ENCODE data around the gene RNPS1.

RNPS1 gene

DNA sequence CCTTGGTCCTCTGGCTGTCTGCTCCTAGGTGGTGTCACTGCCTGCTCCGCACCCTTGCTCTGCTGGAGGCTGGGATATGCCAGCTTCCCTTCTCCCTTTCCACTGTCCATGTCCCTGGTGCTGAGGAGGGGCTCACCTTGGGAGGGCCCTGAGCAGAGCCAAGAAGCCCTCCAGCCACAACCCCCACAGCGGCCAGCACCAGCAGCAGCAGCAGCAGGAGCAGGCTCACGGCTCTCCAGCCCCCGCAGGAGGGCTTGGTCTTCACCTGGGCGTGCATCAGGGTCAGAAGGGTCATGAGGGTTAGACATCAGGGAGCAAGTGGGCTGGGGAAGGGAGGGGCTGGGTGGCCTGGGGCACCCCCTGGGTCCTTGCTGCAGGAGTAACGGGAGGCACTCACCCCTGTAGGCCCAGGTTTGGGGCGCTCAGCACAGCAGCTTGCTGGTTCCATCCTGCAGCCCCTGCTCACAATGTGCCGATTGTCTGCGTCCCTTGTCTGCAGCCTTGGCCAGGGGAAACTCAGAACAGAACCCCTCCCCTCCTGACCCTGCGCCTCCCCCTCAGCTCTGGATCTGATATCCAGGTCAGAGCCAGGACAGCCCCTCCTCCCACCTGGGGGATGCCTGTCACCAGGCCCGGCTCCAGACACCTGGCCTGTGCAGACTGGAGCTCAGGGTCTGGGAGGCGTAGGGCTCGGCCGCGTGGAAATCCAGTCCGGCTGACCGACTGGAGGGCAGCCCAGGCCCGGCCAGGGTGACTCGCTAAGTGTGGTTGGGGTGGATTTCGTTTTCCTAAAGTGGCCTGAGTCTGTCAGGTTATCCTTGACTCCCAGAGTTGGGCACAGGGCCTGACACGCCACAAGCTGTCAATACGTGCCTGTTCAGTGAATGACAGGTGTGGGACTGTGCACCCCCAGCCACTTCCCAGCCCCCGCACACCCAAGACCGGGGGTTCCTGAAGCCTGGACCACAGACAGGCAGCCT lies 57.2 kb downstream of the RNPS1 start, which contains the start of gene BRICD5:
Gene BRICD5, minus strand, starts transcription at position 478 of the 980 bp plus-strand sequence. Its CDS starts 30 bp downstream, at position 448.
- no peak for DNase-seq

DNA sequence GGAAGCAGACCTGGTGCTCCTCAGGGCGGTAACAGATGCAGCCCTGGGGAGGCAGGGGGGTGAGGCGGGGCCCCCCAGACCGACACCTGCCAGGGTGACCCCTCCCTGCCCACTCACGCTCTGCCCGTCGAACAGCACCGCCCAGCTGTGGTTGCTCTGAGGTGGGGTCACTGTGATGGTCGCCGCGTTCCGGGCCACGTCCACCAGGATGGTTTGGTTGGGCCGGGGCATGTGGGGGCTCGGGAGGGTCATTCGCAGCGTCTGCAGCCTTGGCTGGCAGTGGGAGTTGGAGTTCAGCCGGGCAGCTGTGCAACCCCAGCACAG lies 58.0 kb downstream of the RNPS1 start:
- no peak for DNase-seq

DNA sequence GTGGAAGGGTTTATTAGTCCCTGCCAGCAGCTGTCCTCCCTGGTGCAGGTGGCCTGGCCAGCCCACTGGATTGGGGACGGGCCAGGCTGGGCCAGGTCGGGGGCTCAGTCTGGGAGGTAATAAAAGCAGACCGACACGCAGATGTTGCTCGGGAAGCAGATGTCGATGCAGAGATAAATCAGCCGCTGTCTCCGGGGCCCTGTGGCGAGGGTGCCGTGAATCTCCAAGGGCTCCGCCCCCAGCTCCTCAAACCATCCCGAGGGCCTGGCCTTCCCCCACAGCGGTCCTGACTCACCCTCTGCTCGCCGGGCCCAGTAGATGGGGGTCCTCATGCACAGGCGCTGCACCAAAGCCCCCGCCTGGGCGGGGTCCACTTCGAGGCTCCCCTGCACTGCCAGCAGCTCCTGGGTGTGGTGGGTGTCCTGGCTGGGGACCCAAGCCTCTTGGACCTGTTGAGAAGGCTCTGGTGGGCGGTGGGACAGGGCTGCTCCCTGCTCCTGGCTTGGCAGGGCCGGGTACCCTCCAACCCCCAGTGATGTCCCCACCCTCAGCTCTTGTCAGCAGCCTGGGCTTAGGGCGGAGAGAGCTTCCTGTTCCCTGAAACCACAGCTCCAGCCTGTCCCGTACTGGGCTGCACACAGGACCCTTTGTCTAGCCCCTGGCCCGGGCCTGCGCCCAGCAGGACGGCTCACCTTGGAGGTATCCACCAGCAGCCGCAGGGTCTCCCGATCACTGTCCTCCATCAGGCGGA lies 58.5 kb downstream of the RNPS1 start:
- DNase-seq = no peak

DNA sequence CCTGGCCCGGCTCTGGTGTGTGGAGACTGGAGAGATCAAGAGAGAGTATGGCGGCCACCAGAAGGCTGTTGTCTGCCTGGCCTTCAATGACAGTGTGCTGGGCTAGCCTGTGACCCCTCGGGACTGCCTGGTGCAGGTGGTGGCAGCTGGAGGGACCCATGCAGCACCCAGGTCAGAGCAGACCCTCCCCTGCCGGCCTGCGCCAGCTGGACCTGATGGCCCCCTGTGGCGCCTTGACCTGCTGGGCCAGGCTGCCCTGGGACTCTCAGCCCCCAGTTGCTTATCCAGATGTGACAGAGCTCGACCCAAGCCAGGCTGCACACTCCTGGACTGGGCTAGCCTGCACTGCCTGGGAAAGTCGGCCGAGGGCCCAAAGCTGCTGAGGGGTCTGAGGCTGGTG lies 59.2 kb downstream of the RNPS1 start:
- no peak for DNase-seq

DNA sequence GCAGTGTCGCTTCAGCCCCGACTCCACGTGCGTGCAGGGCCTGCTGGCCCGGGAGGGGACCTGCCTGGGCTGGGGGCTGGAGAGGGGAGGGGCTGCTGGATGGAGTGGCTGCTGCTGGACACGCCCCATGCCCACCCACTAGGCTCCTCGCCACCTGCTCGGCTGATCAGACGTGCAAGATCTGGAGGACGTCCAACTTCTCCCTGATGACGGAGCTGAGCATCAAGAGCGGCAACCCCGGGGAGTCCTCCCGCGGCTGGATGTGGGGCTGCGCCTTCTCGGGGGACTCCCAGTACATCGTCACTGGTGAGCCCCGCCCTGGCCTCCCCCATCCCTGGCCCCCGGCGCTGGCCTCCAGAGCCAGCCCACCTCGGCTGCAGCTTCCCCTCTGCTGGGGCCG lies 59.6 kb downstream of the RNPS1 start:
- no peak for DNase-seq

DNA sequence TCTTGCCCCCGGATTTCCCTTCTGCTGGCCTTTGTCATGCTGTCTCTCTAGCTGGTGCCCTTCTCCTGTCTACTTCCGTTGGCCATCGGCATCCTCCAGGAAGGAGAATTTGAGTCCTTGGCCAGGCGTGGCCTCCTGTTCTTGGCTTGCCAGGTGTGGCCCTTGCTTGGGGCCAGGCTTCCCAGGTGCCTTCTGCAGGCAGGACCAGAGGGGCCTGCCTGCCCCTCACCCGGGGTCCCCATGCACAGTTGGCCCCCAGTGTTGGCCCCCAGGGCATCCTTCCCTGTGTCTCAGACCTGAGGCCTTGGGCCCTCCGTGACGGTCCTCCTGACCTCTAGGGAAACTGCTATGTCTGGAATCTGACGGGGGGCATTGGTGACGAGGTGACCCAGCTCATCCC lies 60.1 kb downstream of the RNPS1 start:
- no peak for DNase-seq

DNA sequence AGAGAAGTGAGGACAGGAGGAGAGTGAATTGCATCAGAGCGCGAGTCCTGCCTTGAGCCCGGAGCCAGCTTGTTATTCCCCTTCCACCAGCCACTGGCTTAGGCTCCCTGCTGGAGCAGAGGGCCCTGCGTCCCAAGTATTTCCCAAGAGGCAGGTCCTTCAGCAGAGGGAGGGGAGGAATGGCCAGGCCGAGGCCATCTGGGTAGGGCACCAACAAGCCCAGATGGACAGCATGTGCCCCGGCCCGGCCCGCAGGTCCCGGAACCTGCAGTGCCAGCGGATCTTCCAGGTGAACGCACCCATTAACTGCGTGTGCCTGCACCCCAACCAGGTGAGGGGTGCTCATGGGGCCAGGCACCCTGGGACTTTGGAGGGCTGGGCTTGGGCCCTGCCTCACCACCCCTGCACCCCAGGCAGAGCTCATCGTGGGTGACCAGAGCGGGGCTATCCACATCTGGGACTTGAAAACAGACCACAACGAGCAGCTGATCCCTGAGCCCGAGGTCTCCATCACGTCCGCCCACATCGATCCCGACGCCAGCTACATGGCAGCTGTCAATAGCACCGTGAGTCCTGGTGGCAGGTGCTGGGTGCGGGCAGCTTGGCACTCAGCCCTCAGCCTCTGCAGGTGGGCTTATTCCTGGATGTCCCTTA lies 61.0 kb downstream of the RNPS1 start:
- no peak for DNase-seq

DNA sequence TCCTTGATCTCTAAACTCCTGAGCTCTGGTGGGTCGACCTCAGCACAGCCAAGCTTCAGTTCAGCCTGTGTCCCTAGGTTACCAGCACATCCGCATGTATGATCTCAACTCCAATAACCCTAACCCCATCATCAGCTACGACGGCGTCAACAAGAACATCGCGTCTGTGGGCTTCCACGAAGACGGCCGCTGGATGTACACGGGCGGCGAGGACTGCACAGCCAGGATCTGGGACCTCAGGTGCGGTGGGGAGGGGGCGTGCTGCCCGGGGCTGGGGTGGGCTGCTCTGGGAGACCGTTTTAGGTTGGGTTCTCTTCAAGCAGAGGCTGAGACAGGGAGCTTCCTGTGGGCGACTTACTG lies 61.5 kb downstream of the RNPS1 start:
- no peak for DNase-seq

DNA sequence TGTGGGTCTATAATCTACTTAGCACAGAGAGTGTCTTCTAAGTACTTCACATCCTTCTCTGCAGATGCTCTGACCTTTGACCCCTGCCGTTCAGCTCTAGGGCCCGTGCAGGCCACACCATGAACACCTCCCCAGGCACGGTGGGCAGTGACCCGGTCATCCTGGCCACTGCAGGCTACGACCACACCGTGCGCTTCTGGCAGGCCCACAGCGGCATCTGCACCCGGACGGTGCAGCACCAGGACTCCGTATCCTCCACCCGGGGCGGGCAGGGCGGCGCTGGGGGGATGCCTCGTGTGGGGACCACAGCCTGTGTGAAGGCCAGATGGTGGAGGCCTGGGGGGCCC lies 62.0 kb downstream of the RNPS1 start:
- no peak for DNase-seq

DNA sequence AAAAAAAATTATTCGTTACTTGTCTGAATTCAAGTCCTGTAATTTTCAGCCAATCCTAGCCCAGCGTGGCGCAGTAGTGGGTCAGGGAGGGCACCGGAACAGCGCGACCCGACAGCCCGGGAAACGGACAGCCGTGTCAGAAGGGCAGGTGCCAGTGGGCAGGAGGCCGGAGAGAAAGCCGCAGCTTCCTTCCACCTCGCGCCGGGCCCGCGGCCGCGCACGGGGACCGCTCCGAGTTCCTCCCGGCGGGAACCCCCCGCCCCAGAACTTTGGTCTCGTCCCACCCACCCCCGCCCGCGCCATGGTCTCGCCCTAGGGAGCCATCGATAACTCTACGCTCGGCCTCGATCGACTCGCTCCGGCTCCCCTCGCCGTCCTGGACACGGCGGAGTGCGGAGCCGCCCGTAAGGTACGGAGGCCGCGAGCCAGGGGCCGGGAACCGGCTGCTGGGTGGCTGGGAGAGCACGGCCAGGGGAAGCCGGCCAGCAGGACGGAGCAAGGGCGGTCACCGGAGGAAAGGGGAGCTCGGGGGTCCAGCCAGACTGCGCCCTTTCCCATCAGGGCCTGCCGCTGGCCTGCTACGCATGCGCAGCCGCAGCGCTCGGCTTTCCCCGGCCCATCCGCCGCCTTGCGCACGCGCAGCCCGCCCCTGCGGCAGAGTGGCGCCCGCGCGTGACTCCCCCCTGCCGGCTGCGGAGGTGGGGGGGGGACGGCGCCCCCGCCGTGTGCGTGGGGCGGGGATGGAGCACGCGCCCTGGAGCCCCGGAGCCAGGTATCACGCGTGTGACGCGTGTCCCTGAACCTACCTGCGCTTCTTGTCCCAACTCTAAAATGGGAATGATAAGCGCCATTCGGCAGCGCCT lies 62.6 kb downstream of the RNPS1 start, which contains the start of gene MLST8:
Gene MLST8, plus strand, starts transcription at position 351 of the 863 bp plus-strand sequence. CDS start 632 bp downstream, outside the sequence.
- DNase-seq = peak; percentile 83

DNA sequence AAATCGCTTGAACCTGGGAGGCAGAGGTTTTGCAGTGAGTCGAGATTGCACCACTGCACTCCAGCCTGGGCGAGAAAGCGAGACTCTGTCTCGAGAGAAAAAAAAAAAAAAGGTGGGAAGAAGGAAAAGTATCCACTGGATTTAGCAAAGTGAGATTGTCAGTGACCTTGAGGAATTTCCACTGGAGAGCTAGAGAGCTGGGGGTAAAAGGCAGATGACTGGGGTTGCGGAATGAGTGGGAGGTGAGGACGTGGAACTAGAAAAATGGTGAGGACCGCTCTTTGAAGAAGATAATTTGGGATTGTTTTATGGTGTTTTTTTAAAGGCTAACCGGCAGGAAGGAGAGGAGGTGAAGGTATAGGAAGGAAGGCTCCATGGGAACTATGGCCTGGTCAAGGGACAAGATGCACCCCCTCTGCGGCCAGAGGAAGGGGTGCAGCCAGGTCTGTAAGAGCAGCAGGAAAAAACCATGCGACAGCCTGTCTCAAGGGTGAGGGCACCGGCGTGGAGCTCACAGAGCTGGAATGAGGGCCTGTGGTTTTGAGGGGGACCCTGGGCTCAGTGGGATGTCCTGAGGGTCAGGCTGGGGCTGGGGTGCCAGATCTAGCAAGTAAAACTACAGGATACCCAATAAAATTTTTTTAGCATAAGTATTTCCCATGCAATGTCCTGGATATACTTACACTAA lies 63.4 kb downstream of the RNPS1 start:
- no peak for DNase-seq
